Stimulated activated CD8-positive, alpha-beta memory T cell treated with anti-CD3 and anti-CD28 coated beads, Interleukin-4, amount 100 ng/mL, for 48 hours (primary cell): Measurements from ENCODE around the gene NDST3.

ENCODE experiments used
- DNase-seq: peaks from one replicate; pipeline ENCODE4 v3.0.0-alpha.2; 2020

NDST3 gene

GRCh38 chr4:118082182-118082581 is 47.9 kb downstream of the NDST3 start:
- DNase-seq: no peak

GRCh38 chr4:118085700-118086099 is 51.4 kb downstream of the NDST3 start:
- no peak for DNase-seq

- DNase-seq: peak; percentile 26
Measured at GRCh38 chr4:118086344-118086743, 52.1 kb downstream of the NDST3 start.

DNA sequence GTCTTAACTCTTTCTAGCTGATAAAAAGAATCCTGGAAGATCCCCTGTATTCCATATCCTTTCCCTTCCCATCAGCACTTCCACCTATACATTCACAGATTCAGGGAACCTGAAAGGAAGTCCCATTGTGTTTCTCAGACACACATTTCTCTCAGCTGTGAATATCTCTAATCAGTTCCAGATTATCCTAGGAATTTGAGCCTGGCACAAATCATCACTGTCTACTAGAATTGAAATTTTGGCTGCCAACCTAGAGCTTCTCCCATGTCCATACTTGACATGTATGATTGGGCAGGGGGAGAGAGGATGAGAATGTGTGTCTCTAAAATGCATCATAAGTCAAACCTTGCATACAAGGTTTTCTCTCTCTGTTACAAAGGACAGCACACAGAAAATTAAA is 53.1 kb downstream of the NDST3 start:
- no peak for DNase-seq

DNA sequence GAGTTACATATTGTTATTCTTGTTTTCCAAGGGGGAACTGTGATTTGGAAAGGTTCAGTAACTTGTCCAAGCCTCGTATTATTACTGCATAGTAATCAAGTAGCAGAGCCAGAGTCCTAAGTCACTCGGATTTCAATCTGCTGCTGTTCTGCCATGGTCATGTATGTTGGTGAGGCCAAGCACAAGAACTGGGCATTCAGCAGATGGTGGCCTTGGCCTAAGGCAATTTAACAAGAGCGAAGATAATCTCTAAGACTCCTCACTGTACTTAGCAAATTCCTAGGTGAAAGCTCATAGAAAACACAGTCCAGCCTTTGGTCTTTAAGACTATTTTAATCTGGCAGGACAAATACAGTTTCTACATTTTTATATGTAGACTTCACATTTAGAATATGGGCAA is 64.8 kb downstream of the NDST3 start:
- DNase-seq: no peak

- DNase-seq: no peak
Measured at GRCh38 chr4:118102195-118102594, 67.9 kb downstream of the NDST3 start.

DNA sequence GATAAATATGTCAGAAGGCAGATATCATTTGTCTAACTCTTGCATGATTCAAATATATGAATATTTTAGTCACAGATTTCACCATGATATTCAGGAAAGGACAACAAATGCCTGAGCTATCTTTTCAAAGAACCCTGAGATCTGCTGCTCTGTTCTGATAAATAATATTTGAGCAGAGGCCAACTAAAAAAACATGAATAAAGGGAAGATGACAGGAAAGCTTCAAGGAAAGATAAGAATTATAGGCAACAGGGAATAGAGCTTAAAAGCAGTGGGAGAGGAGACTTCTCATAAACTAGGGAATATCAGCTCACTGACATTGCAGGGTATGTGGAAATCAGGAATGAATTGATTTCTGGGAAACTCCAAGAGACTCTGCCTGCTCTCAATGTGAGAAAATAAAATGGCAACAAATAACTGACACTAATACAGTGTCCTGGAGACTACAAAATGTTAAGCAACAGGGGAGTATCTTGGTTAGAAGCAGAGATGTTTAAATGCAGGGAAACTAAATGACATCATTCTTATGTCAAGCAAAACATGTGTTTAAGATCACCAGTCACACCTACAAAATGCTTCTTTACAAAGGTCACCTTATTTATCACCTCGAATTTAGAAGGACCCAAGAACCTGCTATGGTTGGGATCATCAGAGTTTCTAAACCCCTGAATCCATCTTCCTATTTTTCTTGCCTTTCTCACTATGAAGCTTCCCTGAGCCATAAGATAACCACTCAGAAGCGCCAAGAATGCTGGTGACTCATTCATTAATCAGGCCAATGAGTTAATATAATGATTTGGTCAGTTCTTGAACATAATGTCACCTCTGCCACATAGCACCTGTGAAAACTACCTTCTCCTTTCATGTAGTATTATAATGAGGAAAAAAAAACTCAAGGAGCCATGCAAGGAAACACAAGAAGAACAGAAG is 78.1 kb downstream of the NDST3 start:
- DNase-seq: no peak

- DNase-seq: no peak
Measured at GRCh38 chr4:118113220-118113619, 78.9 kb downstream of the NDST3 start.

DNA sequence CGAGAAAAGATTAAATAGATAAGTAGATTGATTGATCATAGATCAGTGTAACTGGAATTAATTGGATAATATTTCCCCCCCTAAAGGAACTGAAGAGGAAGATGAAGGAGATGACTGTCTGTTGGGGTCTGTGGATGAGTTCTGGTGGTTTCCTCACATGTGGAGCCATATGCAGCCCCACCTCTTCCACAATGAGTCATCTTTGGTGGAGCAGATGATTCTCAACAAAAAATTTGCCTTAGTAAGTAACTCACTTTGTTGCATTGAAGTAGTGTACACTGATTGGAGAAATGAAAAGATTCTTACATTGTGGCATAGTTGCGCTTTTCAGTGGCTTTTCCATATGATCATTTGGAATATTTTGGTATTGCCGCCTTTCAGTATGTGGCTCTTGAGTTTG is 80.4 kb downstream of the NDST3 start:
- DNase-seq: no peak

DNA sequence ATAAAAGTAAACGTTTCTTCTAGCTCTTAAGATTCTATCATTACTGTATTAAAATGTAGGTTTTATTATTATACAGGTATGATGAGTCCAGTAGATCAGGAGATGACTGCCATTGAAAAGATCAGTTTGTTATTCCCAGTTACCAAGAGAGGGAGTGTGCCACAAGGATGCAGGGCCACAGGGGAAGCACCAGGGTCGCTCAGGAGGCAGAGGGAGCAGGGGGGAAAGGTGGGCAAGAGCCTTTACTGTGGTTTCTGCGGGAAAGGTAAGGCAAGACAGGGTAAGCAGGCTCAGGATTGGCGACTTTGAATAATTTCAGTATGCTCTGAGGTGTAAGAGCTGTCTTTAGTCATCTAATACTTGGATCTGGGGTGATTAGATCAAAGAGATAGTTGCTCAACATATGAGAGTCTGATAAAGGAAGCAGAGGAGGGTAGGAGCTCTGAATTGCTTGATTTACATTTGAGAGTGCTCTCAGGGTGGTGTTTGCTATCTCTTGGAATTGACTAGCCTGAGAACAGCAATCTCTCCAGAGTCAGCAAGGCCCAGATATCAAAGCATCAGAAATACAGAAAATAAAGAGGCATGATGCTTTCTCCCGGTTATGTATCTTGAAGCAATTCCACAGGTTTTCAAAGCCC is 86.0 kb downstream of the NDST3 start:
- no peak for DNase-seq

DNA sequence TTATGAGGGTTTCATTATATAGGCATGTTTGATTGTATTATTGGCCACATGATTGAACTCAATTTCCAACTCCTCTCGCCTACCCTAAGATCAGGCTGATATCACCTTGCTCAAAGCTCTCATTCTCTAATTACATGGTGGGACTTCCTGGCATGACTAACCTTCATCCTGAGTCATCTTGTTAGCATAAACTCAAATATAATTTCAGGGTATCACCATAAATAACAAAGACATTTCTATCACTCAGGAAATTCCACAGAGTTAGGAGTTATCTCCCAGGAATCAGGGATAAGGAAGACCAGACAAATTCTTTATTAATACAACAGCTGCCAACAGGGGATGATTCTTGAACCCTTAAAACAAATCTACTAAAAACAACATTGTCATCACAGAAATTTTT is 90.7 kb downstream of the NDST3 start:
- DNase-seq: no peak

DNA sequence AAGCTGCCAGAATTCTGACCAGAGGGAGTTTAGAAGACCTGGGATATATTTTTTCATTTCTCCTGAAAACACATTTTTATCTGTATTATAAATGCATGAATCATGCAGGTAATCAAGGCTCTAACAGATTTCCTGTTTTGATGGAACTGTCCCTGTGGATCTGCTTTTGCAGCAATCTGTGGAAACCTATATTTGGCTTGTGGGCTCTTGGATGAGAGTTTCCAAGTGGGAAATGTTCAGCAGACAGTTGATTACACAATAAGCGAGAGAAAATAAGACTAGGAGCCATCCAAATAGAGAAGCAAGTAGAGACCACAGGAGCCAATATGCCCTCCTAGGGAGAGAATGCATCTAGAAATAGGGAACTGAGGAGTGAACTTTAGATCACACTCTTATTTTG is 105.0 kb downstream of the NDST3 start:
- no peak for DNase-seq

DNA sequence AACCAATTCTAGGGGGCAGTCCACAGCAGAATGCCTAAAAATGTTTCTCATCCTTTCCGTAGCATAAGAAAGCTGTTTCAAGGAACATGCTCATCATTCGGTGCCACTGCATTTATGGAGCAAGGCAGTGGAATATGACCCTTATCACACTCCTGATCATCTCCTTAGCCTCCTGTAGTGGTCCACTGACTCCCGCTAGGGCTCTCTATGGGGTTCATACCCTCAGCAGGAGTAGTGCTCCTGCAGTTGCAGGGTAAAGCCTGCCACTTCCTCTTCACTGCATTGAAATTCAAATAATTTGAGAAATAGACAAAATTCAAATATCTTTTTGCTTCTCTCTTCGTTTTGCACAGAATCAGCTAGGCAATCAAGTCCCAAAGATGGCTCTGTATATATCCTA is 107.0 kb downstream of the NDST3 start:
- no peak for DNase-seq

DNA sequence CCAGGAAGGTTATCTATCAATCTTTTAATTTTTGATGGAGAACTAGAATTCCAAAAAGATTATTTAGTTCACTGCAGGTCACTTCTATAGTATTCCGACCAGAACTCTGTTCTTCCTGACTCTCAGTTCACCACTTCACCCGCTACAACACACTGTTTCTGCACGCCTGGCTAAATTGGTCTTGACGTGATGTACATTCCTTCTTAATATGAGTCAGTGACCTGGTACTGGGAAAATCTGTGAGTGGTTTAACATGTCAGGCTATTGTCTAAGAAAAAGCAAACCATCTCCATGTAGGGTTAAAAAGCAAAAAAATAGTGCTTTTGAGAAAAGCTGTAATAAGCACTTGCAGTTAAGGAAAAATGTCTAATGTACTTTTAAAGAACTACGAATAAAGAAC is 120.4 kb downstream of the NDST3 start:
- no peak for DNase-seq

DNA sequence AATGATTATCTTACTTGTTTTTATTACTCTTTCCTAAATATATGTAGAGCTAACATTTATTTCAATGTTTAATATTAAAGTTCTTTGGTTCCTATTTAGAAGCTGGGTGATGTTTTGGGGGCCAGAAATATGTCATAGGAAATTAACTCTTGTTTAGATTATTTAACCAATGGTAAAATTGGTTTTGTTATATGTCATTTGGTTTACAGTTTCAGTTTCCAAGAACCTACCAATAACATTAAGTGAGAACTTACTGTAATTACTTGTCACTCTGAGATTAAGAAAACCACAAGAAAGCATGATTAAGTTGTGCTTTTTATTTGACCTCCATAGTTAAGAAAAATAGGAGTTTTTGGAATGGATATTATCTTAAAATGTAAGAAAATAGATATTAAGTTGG is 121.2 kb downstream of the NDST3 start:
- DNase-seq: no peak

DNA sequence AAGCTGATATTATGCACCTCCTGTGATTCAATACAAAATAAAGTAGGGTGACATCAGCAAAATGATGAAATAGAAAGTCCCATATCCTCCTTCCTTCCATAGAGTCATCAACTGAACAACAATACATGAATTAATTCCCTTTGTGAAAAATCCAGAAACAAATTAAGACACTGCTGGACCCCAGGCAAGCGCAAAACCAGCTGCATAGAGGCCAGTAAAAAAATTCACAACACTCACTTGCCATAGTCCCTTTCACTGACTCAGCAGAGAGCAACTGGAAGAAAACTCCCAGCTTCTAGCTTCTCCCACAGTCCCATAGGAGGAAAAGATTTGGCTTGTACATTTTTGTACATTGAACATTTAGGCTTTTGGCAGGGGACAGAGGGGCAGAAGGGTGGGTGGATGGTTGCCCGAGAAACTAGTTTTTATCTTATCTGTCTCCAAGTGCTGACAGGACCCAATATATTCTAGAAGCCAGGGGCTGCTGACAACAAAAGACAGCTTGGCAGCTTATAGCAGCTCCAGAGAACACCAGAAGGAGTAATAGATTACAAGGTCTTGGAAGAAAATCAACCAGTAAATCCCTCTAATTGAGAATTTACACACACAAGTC is 124.6 kb downstream of the NDST3 start:
- DNase-seq: no peak

- no peak for DNase-seq
Measured at GRCh38 chr4:118167306-118167705, 133.0 kb downstream of the NDST3 start.

DNA sequence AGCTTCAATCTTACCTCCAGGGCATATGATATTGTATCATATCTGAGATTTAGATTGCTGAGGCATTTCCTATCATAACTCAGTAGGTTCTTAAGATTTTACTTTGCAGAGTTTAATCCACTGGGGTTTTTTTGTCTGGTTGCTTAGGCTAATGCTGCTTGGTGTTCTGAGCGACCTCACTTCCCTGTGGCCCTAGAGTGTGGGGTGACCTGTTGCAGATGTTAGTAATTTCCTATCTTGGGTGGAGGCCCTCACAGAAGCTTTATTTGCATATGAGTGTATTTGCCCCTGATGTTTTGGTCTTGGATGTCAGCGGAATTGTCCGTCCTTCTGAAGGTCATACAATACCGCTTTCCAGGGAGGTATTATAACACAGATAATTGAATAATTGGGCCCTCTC is 137.1 kb downstream of the NDST3 start:
- DNase-seq: no peak

DNA sequence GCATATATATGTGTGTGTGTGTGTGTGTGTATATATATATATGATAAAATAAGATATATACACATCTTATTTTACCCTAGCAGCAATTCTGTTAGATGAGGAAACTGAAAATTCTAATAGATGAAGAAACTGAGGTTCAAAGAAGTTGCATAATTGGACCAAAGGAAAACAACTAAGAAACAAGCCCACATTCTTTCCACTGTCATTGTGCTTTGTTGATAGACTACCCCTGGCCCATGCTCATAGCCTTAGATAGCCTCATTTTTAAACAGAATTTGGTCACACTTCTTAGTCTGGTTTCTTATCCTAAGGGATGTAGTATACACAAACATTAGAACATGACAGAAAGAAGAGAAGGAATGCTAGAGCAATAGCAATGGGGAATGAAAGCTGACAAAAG is 138.8 kb downstream of the NDST3 start:
- DNase-seq: no peak

DNA sequence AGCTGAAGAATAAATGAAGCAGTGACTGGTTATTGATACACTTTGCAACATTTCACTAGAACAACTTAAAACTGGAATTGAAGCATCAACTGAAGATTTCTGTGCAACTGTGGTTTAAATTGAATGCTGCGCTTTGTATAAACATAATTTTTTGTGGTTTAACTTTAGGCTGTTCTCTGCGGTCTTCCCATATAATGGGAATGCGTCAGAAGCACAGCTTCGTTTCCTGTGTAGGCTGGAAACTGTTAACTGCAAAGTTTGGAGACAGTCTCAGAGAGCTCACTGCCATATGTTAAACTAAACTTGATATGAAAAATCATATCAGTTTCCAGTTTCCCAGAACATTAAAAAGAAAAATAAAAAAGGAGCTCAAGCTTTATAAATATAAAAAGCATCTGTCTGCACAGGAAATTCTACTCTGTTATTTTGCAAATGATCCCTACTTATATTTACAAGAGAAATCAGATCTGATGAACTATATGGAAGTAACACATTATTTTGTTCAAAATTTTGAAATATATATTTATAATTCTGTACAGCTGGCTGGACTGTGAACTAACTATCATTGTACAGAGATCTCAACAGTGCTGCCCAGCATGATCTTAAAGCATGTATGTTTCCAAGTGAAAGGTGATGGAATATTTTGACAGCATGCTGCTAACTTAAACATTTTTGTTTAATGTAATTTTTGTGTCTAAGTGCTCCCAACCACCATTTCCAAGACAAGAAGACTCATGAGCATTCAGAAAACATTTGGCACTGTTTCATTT is 139.9 kb downstream of the NDST3 start:
- no peak for DNase-seq

GRCh38 chr4:118175506-118175905 is 141.2 kb downstream of the NDST3 start:
- DNase-seq: no peak

- no peak for DNase-seq
Measured at GRCh38 chr4:118177126-118177525, 142.8 kb downstream of the NDST3 start.

DNA sequence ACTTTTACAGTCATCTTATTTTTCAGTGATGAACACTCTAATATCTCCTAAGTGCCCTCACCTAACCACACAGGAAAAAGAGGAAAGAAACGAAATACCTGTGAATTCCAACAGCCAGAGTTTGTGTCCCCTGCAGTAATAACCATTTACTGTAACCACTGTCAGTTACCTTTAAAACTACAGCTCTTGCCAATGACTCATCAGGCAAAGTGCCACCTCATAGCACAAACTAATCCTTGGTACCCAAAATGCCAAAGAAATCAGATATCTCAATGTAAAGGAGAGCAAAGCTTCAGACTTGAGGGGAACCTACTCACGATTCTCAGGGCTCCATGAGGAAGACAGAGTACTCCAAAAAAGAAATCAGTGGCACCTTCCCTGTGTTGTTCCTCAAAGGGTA is 146.5 kb downstream of the NDST3 start:
- DNase-seq: no peak
